Measurements from ENCODE around the gene TPPP3. TPM values are rescaled to one million over a fixed set of nuclear protein-coding genes. Genes with fewer than 3 reads are reported as not detected.

Gene TPPP3
- total and polyA plus RNA-seq, 4 donors, result 164 to 371 (median 185) TPM

GRCh38 chr16:67398546-67399217 lies 5.4 kb upstream of the TPPP3 start:
- Histone ChIP-seq H3K27me3 (ENCODE audit: control insufficient read depth in 3 of 3, insufficient read depth in 3 of 3, low read length in 2 of 3) (peaks cover 0 to 9% (median 4%) of the 10 kb centered on the region in 3 donors), H3K9me3 (ENCODE audit: control insufficient read depth in 4 of 4, insufficient read depth in 3 of 4, low read length in 3 of 4) (no peaks in the 10 kb centered on the region), H3K9ac (ENCODE audit: insufficient read depth in 1 of 2, low read length in 2 of 2) (no peak overlapping the region), H3K4me1 (ENCODE audit: control insufficient read depth in 5 of 5, insufficient read depth in 5 of 5, low read length in 5 of 5) (peaks cover 0 to 40% (median 20%) of the 10 kb centered on the region in 5 donors), H3K4me3 (no peak overlapping the region), H3K36me3 (ENCODE audit: control insufficient read depth in 4 of 4, insufficient read depth in 4 of 4, low read length in 4 of 4) (no peaks in the 10 kb centered on the region), H3K27ac (ENCODE audit: low read depth in 1 of 2, low read length in 1 of 2) (no peak overlapping the region)
- WGBS, 2 donors, result 91 to 95% methylated on average over 19 of the region's 19 CpGs
- ATAC-seq (ENCODE audit: insufficient read depth, low FRiP score) (no peak), DNase-seq (no peak)
- no peak for TF ChIP-seq CTCF (IDR thresholded peaks at IDR 0.05; ENCODE audit: control extremely low read depth, extremely low read depth)

GRCh38 chr16:67397812-67398545 lies 4.7 kb upstream of the TPPP3 start:
- ATAC-seq (ENCODE audit: insufficient read depth, low FRiP score), result no peak
- Histone ChIP-seq H3K27ac (ENCODE audit: low read depth in 1 of 2, low read length in 1 of 2) (peak overlapping the region in 1 of 2 donors; percentile 5), H3K4me3 (no peak overlapping the region), H3K9ac (ENCODE audit: insufficient read depth in 1 of 2, low read length in 2 of 2) (no peak overlapping the region), H3K4me1 (ENCODE audit: control insufficient read depth in 5 of 5, insufficient read depth in 5 of 5, low read length in 5 of 5) (peaks cover 0 to 44% (median 18%) of the 10 kb centered on the region in 5 donors), H3K36me3 (ENCODE audit: control insufficient read depth in 4 of 4, insufficient read depth in 4 of 4, low read length in 4 of 4) (no peaks in the 10 kb centered on the region), H3K27me3 (ENCODE audit: control insufficient read depth in 3 of 3, insufficient read depth in 3 of 3, low read length in 2 of 3) (peaks cover 0 to 9% (median 4%) of the 10 kb centered on the region in 3 donors), H3K9me3 (ENCODE audit: control insufficient read depth in 4 of 4, insufficient read depth in 3 of 4, low read length in 3 of 4) (no peaks in the 10 kb centered on the region)
- no peak for DNase-seq
- no peak for TF ChIP-seq CTCF (IDR thresholded peaks at IDR 0.05; ENCODE audit: control extremely low read depth, extremely low read depth)
- WGBS, 2 donors, result 82 to 88% methylated on average over 22 of the region's 22 CpGs

- Histone ChIP-seq H3K4me3 (no peak overlapping the region), H3K9me3 (ENCODE audit: control insufficient read depth in 4 of 4, insufficient read depth in 3 of 4, low read length in 3 of 4) (no peaks in the 10 kb centered on the region), H3K9ac (ENCODE audit: insufficient read depth in 1 of 2, low read length in 2 of 2) (peak overlapping the region in 1 of 2 donors; percentile 34), H3K4me1 (ENCODE audit: control insufficient read depth in 5 of 5, insufficient read depth in 5 of 5, low read length in 5 of 5) (peaks cover 0 to 52% (median 26%) of the 10 kb centered on the region in 5 donors), H3K27me3 (ENCODE audit: control insufficient read depth in 3 of 3, insufficient read depth in 3 of 3, low read length in 2 of 3) (peaks cover 0 to 9% (median 4%) of the 10 kb centered on the region in 3 donors), H3K36me3 (ENCODE audit: control insufficient read depth in 4 of 4, insufficient read depth in 4 of 4, low read length in 4 of 4) (no peaks in the 10 kb centered on the region), H3K27ac (ENCODE audit: low read depth in 1 of 2, low read length in 1 of 2) (peak overlapping the region; percentile 50 to 62)
- TF ChIP-seq CTCF (IDR thresholded peaks at IDR 0.05; ENCODE audit: control extremely low read depth, extremely low read depth), result no peak
- 78 to 82% methylated on average over 15 of the region's 15 CpGs for WGBS, 2 donors
- DNase-seq (peak in 2 of 3 donors; percentile 21 to 26), ATAC-seq (ENCODE audit: insufficient read depth, low FRiP score) (no peak)
Measured at GRCh38 chr16:67397036-67397801, 3.9 kb upstream of the TPPP3 start.

All from lung (tissue), 12 donors.